HepG2 (cell line): Measurements from ENCODE around the gene GYS1. TPM values are rescaled to one million over a fixed set of nuclear protein-coding genes. Genes with fewer than 3 reads are reported as not detected.
A peak's percentile ranks its signal among the peaks of the same experiment; 100 is the strongest.

Experiments
- AKAP8 ChIP-seq: sonication (generic); formaldehyde crosslinking; IDR thresholded peaks from 2 replicates; pipeline ENCODE4 v1.5.1; 2020; ENCODE audit warnings: mild to moderate bottlenecking, missing genetic modification reagents
- CENPT ChIP-seq: sonication (generic); formaldehyde crosslinking; IDR thresholded peaks from 2 replicates; pipeline ENCODE4 v1.8.0; 2022; ENCODE audit warnings: low read depth, mild to moderate bottlenecking, moderate library complexity, missing genetic modification reagents
- DPF2 ChIP-seq: sonication (generic); formaldehyde crosslinking; IDR thresholded peaks from 2 replicates; pipeline ENCODE4 v1.4.0; 2020; ENCODE audit warnings: mild to moderate bottlenecking, low read depth, missing genetic modification reagents, borderline replicate concordance
- GATAD2A ChIP-seq: IDR thresholded peaks from 2 replicates; pipeline ENCODE4 v1.6.1; 2016
- HMG20B ChIP-seq: conservative IDR thresholded peaks from 2 replicates; pipeline ENCODE4 v1.6.1; 2016; ENCODE audit warnings: missing genetic modification reagents, missing compliant biosample characterization
- HNRNPL ChIP-seq: fragments of 200-400 bp; formaldehyde crosslinking; IDR thresholded peaks from 2 replicates; pipeline ENCODE4 v1.6.1; 2017; ENCODE audit warnings: mild to moderate bottlenecking, low read depth, low read length
- KDM2A ChIP-seq: sonication (generic); formaldehyde crosslinking; IDR thresholded peaks from 2 replicates; pipeline ENCODE4 v1.4.0; 2020; ENCODE audit warnings: low read depth, missing genetic modification reagents, borderline replicate concordance
- MAZ ChIP-seq, 2 experiments: sonication (generic) in 1 of 2; formaldehyde crosslinking in 1 of 2; IDR thresholded peaks; 2 replicates each; pipeline versions ENCODE4 v1.5.0 to v1.6.1; 2012 to 2020; ENCODE audit warnings: low read depth in 2 of 2, mild to moderate bottlenecking in 2 of 2, borderline replicate concordance in 1 of 2, improper control_type of control experiment in 1 of 2, low read length in 1 of 2, missing genetic modification reagents in 1 of 2, moderate library complexity in 1 of 2
- MYC ChIP-seq: sonication (generic); formaldehyde crosslinking; IDR thresholded peaks from 2 replicates; pipeline ENCODE4 v1.9.0; 2021; ENCODE audit warnings: missing genetic modification reagents, borderline replicate concordance
- NFE2L1 ChIP-seq: sonication (generic); formaldehyde crosslinking; IDR thresholded peaks from 2 replicates; pipeline ENCODE4 v1.4.0; 2020; ENCODE audit warnings: missing genetic modification reagents, mild to moderate bottlenecking, borderline replicate concordance
- POLR2G ChIP-seq: fragments of 200-400 bp; formaldehyde crosslinking; IDR thresholded peaks from 2 replicates; pipeline ENCODE4 v1.6.1; 2018; ENCODE audit warnings: mild to moderate bottlenecking, low read depth, low read length, moderate library complexity
- PTBP1 ChIP-seq: fragments of 200-400 bp; formaldehyde crosslinking; IDR thresholded peaks from 2 replicates; pipeline ENCODE4 v1.6.1; 2018; ENCODE audit warnings: low read length, low read depth; ENCODE audit not compliant: poor library complexity, severe bottlenecking
- RXRA ChIP-seq: sonication (generic); formaldehyde crosslinking; IDR thresholded peaks from 2 replicates; pipeline ENCODE4 v1.5.1; 2020; ENCODE audit warnings: missing genetic modification reagents
- RXRB ChIP-seq: IDR thresholded peaks from 2 replicates; pipeline ENCODE4 v1.6.1; 2016; ENCODE audit warnings: borderline replicate concordance, missing genetic modification reagents, missing compliant biosample characterization
- ZNF101 ChIP-seq: sonication (generic); formaldehyde crosslinking; IDR thresholded peaks from 2 replicates; pipeline ENCODE4 v1.4.0; 2020; ENCODE audit warnings: mild to moderate bottlenecking, low read depth, missing genetic modification reagents, borderline replicate concordance
- ZNF121 ChIP-seq: sonication (generic); formaldehyde crosslinking; IDR thresholded peaks from 2 replicates; pipeline ENCODE4 v1.5.0; 2020; ENCODE audit warnings: mild to moderate bottlenecking, missing genetic modification reagents
- ZNF264 ChIP-seq: sonication (generic); formaldehyde crosslinking; IDR thresholded peaks from 2 replicates; pipeline ENCODE4 v1.4.0; 2020; ENCODE audit warnings: missing genetic modification reagents
- ZNF3 ChIP-seq: IDR thresholded peaks from 2 replicates; pipeline ENCODE4 v1.7.0; 2017; ENCODE audit warnings: inconsistent platforms
- ZNF598 ChIP-seq: sonication (generic); formaldehyde crosslinking; IDR thresholded peaks from 2 replicates; pipeline ENCODE4 v1.5.1; 2020; ENCODE audit warnings: mild to moderate bottlenecking, missing genetic modification reagents, borderline replicate concordance
- ZNF766 ChIP-seq: sonication (generic); formaldehyde crosslinking; IDR thresholded peaks from 2 replicates; pipeline ENCODE4 v1.5.0; 2020; ENCODE audit warnings: missing genetic modification reagents, borderline replicate concordance
- ZNF780A ChIP-seq: sonication (generic); formaldehyde crosslinking; IDR thresholded peaks from 2 replicates; pipeline ENCODE4 v1.8.0; 2022; ENCODE audit warnings: mild to moderate bottlenecking, missing genetic modification reagents, moderate library complexity
- ZSCAN20 ChIP-seq: sonication (generic); formaldehyde crosslinking; IDR thresholded peaks from 2 replicates; pipeline ENCODE4 v1.4.0; 2020; ENCODE audit warnings: missing genetic modification reagents, mild to moderate bottlenecking, borderline replicate concordance
- ZSCAN21 ChIP-seq: sonication (generic); formaldehyde crosslinking; IDR thresholded peaks from 2 replicates; pipeline ENCODE4 v1.8.0; 2022; ENCODE audit warnings: mild to moderate bottlenecking, missing genetic modification reagents, moderate library complexity, borderline replicate concordance
- polyA plus RNA-seq, 8 experiments: library from polyadenylated mRNA; depleted of rRNA in 3 of 8; stranded (reverse) in 7 of 8; unstranded in 1 of 8; fragments of >200 nt; fragmentation: Illumina TruSeq in 4 of 8; extraction: Trizol in 4 of 8; gene quantifications; 2 replicates each; pipeline versions ENCODE4 v1.2.1 to v1.2.3, GENCODE V29; 2011 to 2016; ENCODE audit warnings: low read depth in 4 of 8, missing spikeins in 1 of 8, mixed read lengths in 1 of 8; ENCODE audit not compliant: insufficient read depth in 1 of 8
- total RNA-seq, 5 experiments: library from RNA; depleted of rRNA; stranded (reverse); fragments of >200 nt; fragmentation: Illumina TruSeq; extraction: Trizol; gene quantifications; 2 replicates each; pipeline ENCODE4 v1.2.3, GENCODE V29; 2016; ENCODE audit warnings: low read depth in 1 of 5
- TF ChIP-seq, protein P1 (sequence below): sonication (generic); formaldehyde crosslinking; IDR thresholded peaks from 2 replicates; pipeline ENCODE4 v1.9.0; 2021; ENCODE audit warnings: missing genetic modification reagents, borderline replicate concordance
- TF ChIP-seq, protein P2 (sequence below): sonication (generic); formaldehyde crosslinking; conservative IDR thresholded peaks from 2 replicates; pipeline ENCODE4 v1.8.0; 2022; ENCODE audit warnings: low read depth, missing genetic modification reagents

GYS1 gene
- total and polyA plus RNA-seq, 2 of the 13 experiments (the other 11 are each of a cell fraction or from before 2014, with no cell fraction given): 18.4 to 42.1 TPM

DNA sequence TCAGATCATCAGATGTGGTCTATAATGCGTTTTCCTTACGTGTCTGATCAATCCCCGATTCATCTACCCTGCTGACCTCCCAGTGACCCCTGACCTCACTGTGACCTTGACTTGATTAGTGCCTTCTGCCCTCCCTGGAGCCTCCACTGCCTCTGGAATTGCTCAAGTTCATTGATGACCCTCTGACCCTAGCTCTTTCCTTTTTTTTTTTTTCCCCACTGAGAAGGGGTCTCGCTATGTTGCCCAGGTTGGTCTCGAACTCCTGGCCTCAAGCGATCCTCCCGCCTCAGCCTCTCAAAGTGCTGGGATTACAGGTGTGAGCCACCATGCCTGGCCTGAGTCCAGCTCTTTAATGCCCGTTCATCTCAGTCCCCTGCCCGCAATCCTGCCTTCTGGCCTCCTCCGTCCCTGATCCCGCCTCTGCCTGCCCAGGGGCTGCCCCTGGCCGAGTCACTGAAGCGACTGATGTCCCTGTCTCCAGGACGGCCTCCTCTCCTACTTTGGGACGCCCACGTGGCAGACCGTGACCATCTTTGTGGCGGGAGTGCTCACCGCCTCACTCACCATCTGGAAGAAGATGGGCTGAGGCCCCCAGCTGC, 32.0 kb downstream of the GYS1 start (continued):
- TF ChIP-seq RXRB (CRISPR knock-in tag): peak; percentile 40; the same call in 1 of the 2 replicates
- TF ChIP-seq ZNF766 (CRISPR knock-in tag): 0 out of 2 replicates have a peak, but pooled peaks have one; percentile 23
- peak; percentile 74 for TF ChIP-seq PTBP1
- peak; percentile 76; the same call in 1 of the 2 replicates for TF ChIP-seq MYC (CRISPR knock-in tag)
- peak; percentile 20; the same call in 1 of the 2 replicates for TF ChIP-seq DPF2 (CRISPR knock-in tag)
- 0 out of 2 replicates have a peak, but pooled peaks have one; percentile 56 for TF ChIP-seq ZNF780A
- peak; percentile 95 for TF ChIP-seq RXRA (CRISPR knock-in tag)
- TF ChIP-seq ZNF598 (CRISPR knock-in tag): no peak
- TF ChIP-seq POLR2G: peak; percentile 58
- 0 out of 2 replicates have a peak, but pooled peaks have one; percentile 23 for TF ChIP-seq ZNF3 (CRISPR knock-in tag)
- no peak for TF ChIP-seq AKAP8 (CRISPR knock-in tag)
- TF ChIP-seq CENPT: 0 out of 2 replicates have a peak, but pooled peaks have one; percentile 43
- peak; percentile 60; the same call in 1 of the 2 replicates for TF ChIP-seq ZNF264
- no peak for TF ChIP-seq ZSCAN20 (CRISPR knock-in tag)
- TF ChIP-seq ZNF121 (CRISPR knock-in tag): peak; percentile 98
- TF ChIP-seq, protein P1, sequence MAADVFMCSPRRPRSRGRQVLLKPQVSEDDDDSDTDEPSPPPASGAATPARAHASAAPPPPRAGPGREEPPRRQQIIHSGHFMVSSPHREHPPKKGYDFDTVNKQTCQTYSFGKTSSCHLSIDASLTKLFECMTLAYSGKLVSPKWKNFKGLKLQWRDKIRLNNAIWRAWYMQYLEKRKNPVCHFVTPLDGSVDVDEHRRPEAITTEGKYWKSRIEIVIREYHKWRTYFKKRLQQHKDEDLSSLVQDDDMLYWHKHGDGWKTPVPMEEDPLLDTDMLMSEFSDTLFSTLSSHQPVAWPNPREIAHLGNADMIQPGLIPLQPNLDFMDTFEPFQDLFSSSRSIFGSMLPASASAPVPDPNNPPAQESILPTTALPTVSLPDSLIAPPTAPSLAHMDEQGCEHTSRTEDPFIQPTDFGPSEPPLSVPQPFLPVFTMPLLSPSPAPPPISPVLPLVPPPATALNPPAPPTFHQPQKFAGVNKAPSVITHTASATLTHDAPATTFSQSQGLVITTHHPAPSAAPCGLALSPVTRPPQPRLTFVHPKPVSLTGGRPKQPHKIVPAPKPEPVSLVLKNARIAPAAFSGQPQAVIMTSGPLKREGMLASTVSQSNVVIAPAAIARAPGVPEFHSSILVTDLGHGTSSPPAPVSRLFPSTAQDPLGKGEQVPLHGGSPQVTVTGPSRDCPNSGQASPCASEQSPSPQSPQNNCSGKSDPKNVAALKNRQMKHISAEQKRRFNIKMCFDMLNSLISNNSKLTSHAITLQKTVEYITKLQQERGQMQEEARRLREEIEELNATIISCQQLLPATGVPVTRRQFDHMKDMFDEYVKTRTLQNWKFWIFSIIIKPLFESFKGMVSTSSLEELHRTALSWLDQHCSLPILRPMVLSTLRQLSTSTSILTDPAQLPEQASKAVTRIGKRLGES: no peak
- no peak for TF ChIP-seq MAZ (IDR thresholded peaks at IDR 0.05; ENCODE audit: borderline replicate concordance, low read depth, low read length)
- TF ChIP-seq MAZ (CRISPR knock-in tag; IDR thresholded peaks at IDR 0.05; ENCODE audit: low read depth): no peak
- TF ChIP-seq, protein P2, sequence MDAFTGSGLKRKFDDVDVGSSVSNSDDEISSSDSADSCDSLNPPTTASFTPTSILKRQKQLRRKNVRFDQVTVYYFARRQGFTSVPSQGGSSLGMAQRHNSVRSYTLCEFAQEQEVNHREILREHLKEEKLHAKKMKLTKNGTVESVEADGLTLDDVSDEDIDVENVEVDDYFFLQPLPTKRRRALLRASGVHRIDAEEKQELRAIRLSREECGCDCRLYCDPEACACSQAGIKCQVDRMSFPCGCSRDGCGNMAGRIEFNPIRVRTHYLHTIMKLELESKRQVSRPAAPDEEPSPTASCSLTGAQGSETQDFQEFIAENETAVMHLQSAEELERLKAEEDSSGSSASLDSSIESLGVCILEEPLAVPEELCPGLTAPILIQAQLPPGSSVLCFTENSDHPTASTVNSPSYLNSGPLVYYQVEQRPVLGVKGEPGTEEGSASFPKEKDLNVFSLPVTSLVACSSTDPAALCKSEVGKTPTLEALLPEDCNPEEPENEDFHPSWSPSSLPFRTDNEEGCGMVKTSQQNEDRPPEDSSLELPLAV (CRISPR knock-in tag): no peak
- peak; percentile 14; the same call in 1 of the 2 replicates for TF ChIP-seq GATAD2A
- TF ChIP-seq ZSCAN21 (CRISPR knock-in tag): peak; percentile 32; the same call in 1 of the 2 replicates
- TF ChIP-seq HMG20B (CRISPR knock-in tag): 0 out of 2 replicates have a peak, but pooled peaks have one; percentile 37
- peak; percentile 16; the same call in 1 of the 2 replicates for TF ChIP-seq ZNF101
- no peak for TF ChIP-seq NFE2L1 (CRISPR knock-in tag)
- 0 out of 2 replicates have a peak, but pooled peaks have one; percentile 25 for TF ChIP-seq HNRNPL
- TF ChIP-seq KDM2A: peak; percentile 13; the same call in 1 of the 2 replicates
